B cell (primary cell): ENCODE data around the gene LTBP3. TPM values are rescaled to one million over a fixed set of nuclear protein-coding genes. Genes with fewer than 3 reads are reported as not detected.
A peak's percentile ranks its signal among the peaks of the same experiment; 100 is the strongest.

Experiments used
- ATAC-seq: fragments of 200-7000 bp; cut with Tn5 transposase; one replicate; pipeline ENCODE4 v1.10.0; 2021; ENCODE audit warnings: low read depth, mild to moderate bottlenecking, moderate number of reproducible peaks, moderate library complexity
- CTCF ChIA-PET: fragments of 350-600 bp; sonication (Branson Sonifier 250); formaldehyde crosslinking; loops from one replicate; lab custom pipeline; 2021; ENCODE audit warnings: antibody characterized with exemption, inconsistent platforms; lab: Charles Lee
- POLR2A ChIA-PET: fragments of 350-600 bp; sonication (Branson Sonifier 250); formaldehyde crosslinking; loops from one replicate; lab custom pipeline; 2021; ENCODE audit warnings: antibody characterized with exemption; lab: Charles Lee
- DNase-seq: peaks from one replicate; pipeline ENCODE4 v3.0.0; 2013
- H2AFZ ChIP-seq: 2 replicates; pipeline ENCODE4 v1.6.1; 2012; ENCODE audit warnings: mild to moderate bottlenecking, low read depth, low read length; ENCODE audit not compliant: insufficient read depth, poor library complexity, severe bottlenecking
- H3K27ac ChIP-seq, 2 donors: 1 replicate in 1 of 2; 2 replicates in 1 of 2; pipeline ENCODE4 v1.5.1; 2012 to 2013; ENCODE audit warnings: low read length in 2 of 2, mild to moderate bottlenecking in 2 of 2, moderate library complexity in 1 of 2
- H3K27me3 ChIP-seq, 4 experiments: fragments of 200-600 bp in 1 of 4; sonication (generic) in 1 of 4; replicated peaks in 1 of 4; 1 replicate in 2 of 4; 2 replicates in 2 of 4; pipeline versions ENCODE4 v1.6.1 to v1.7.0; 2013 to 2016; ENCODE audit warnings: low read length in 3 of 4, mild to moderate bottlenecking in 2 of 4, mixed read lengths in 1 of 4, moderate library complexity in 1 of 4; ENCODE audit not compliant: insufficient read depth in 4 of 4, control insufficient read depth in 3 of 4; ENCODE audit errors: control extremely low read depth in 1 of 4
- H3K36me3 ChIP-seq, 2 experiments: replicated peaks in 1 of 2; 1 replicate in 1 of 2; 2 replicates in 1 of 2; pipeline versions ENCODE4 v1.6.1 to v1.7.1; 2013; ENCODE audit warnings: low read length in 1 of 2; ENCODE audit not compliant: insufficient read depth in 2 of 2, control insufficient read depth in 1 of 2; ENCODE audit errors: control extremely low read depth in 1 of 2, extremely low read depth in 1 of 2
- H3K4me1 ChIP-seq, 2 donors: fragments of 200-600 bp in 1 of 2; sonication (generic) in 1 of 2; 1 replicate in 1 of 2; 2 replicates in 1 of 2; pipeline versions ENCODE4 v1.5.1 to v1.6.1; 2013 to 2017; ENCODE audit warnings: low read length in 2 of 2; ENCODE audit not compliant: control insufficient read depth in 2 of 2, insufficient read depth in 2 of 2
- H3K4me2 ChIP-seq: replicated peaks from 2 replicates; pipeline ENCODE3; 2012; ENCODE audit warnings: mild to moderate bottlenecking, low read depth, low read length; ENCODE audit not compliant: poor library complexity, severe bottlenecking
- H3K4me3 ChIP-seq, 5 experiments: fragments of 200-600 bp in 1 of 5; sonication (generic) in 1 of 5; 1 replicate in 3 of 5; 2 replicates in 2 of 5; pipeline versions ENCODE4 v1.5.1 to v1.7.0; 2011 to 2016; ENCODE audit warnings: low read length in 4 of 5, mild to moderate bottlenecking in 4 of 5, low read depth in 2 of 5, control low read depth in 1 of 5, moderate library complexity in 1 of 5; ENCODE audit not compliant: insufficient read depth in 1 of 5; ENCODE audit errors: control extremely low read depth in 1 of 5, extremely low read depth in 1 of 5
- H3K79me2 ChIP-seq: fragments of 200-600 bp; sonication (generic); one replicate; pipeline ENCODE4 v1.6.0; 2016; ENCODE audit warnings: low read length; ENCODE audit not compliant: control insufficient read depth, insufficient read depth
- H3K9ac ChIP-seq: fragments of 200-600 bp; sonication (generic); 2 replicates; pipeline ENCODE4 v1.6.1; 2017; ENCODE audit warnings: mild to moderate bottlenecking, low read length, moderate library complexity
- H3K9me3 ChIP-seq, 3 donors: one replicate each; pipeline versions ENCODE4 v1.6.1 to v1.7.1; 2013; ENCODE audit warnings: low read length in 2 of 3; ENCODE audit not compliant: control insufficient read depth in 2 of 3, insufficient read depth in 1 of 3; ENCODE audit errors: control extremely low read depth in 1 of 3
- H4K20me1 ChIP-seq: 2 replicates; pipeline ENCODE4 v1.6.0; 2012; ENCODE audit warnings: mild to moderate bottlenecking, low read length; ENCODE audit not compliant: insufficient read depth, control insufficient read depth, poor library complexity, severe bottlenecking
- H3K27ac Mint-ChIP-seq: one replicate; pipeline ENCODE4 v1.8.0; 2021; ENCODE audit warnings: mixed read lengths
- H3K27me3 Mint-ChIP-seq: one replicate; pipeline ENCODE4 v1.8.0; 2021; ENCODE audit warnings: mixed read lengths
- H3K4me1 Mint-ChIP-seq: one replicate; pipeline ENCODE4 v1.8.0; 2021; ENCODE audit warnings: mixed read lengths
- H3K4me3 Mint-ChIP-seq: one replicate; pipeline ENCODE4 v1.8.0; 2021; ENCODE audit warnings: mixed read lengths
- H3K9me3 Mint-ChIP-seq: one replicate; pipeline ENCODE4 v1.8.0; 2022; ENCODE audit warnings: mixed read lengths; ENCODE audit not compliant: insufficient read depth
- EZH2 ChIP-seq: IDR thresholded peaks from 2 replicates; pipeline ENCODE4 v1.6.1; 2012; ENCODE audit warnings: borderline replicate concordance, low read depth, mild to moderate bottlenecking, moderate library complexity, low read length; ENCODE audit not compliant: insufficient read depth, poor library complexity, severe bottlenecking
- WGBS: methylation state at CpG from one replicate; pipeline ENCODE4 v1.1.5; 2013; ENCODE audit warnings: missing lambda C conversion rate; ENCODE audit not compliant: insufficient coverage; 5-methylcytosine and 5-hydroxymethylcytosine counted together
- intact Hi-C: fragments of 100-400 bp; cut with micrococcal nuclease; formaldehyde crosslinking; loops from one replicate; pipeline ENCODE4 v1.10.0; 2022
- polyA plus RNA-seq: library from polyadenylated mRNA; depleted of rRNA; stranded (reverse); fragments of >200 nt; gene quantifications from 2 replicates; pipeline ENCODE4 v1.2.3, GENCODE V29; 2012
- total RNA-seq, 2 donors: library from RNA; stranded (reverse); fragments of 120-200 nt in 1 of 2; gene quantifications; 1 replicate in 1 of 2; 2 replicates in 1 of 2; pipeline versions ENCODE4 v1.2.3 to v1.2.4, GENCODE V29; 2013 to 2022
- TF ChIP-seq, protein P1 (sequence below): fragments of 200-600 bp; IDR thresholded peaks from one replicate; pipeline ENCODE4 v1.8.0; 2022; ENCODE audit warnings: antibody characterized with exemption, mild to moderate bottlenecking

Gene LTBP3
- total and polyA plus RNA-seq, 2 donors (not counting 1 experiment from before 2014, with no cell fraction given) = 65.1 to 69.0 TPM

DNA sequence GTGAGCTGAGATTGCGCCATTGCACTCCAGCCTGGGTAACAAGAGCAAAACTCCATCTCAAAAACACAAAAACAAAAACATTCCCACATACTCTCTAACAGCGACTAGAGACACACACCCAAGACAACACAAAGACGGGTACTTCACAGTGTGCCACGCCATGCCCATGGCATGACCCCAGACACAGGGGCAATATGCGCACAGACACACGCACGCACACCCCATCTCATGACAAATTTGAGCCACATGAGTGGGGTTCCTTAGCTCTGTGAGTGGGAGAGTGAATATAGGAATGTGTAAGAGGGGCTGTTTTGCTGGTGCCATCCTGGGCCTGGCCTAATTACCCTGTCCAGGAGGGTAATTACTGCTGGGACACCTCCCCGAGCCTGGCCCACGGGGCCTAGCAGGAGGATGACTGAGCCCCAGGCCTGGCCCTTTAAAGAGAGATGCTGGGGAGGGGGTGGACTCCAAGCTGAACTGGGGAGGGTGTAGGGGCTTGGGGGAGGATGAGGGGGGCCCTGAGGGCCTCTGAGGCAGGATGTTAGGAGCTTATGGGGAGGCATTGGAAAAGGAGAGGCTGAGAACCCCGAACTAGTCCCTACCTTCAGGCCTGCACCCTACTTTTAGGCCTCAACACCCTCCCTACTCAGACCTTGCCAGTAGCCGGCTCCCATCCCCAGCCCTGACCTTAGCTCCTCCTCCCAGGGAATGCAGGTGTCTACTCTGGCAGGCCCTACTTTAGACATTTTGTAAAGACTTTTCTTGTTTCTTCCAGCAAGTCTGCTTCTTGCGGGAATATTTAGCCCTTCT, 1.5 kb downstream of the LTBP3 start:
- H3K4me2 ChIP-seq = peak overlapping the region; percentile 99

More for the DNA sequence above, 1.5 kb downstream of the LTBP3 start:
- Histone ChIP-seq H3K4me1 (peaks cover 25 to 48% of the 10 kb centered on the region in 2 donors), H3K4me3 (peak overlapping the region in 2 of 5 experiments; percentile 21 to 62), H3K27ac (peak overlapping the region; percentile 27), H3K36me3 (no peaks in the 10 kb centered on the region), H2AFZ (peak overlapping the region; percentile 80), H3K27me3 (no peaks in the 10 kb centered on the region), H4K20me1 (no peaks in the 10 kb centered on the region), H3K79me2 (peaks cover 31% of the 10 kb centered on the region), H3K9ac (no peak overlapping the region), H3K9me3 (no peaks in the 10 kb centered on the region)
- no peak for DNase-seq
- Mint-ChIP-seq H3K27ac (peak overlapping the region; percentile 89), H3K9me3 (no peaks in the 10 kb centered on the region), H3K4me1 (peaks cover 43% of the 10 kb centered on the region), H3K4me3 (peak overlapping the region; percentile 81), H3K27me3 (peaks cover 3% of the 10 kb centered on the region)
- ChIA-PET CTCF (interaction anchor here (1.2 to 1.8 kb wide), 3 partner anchors 12 to 16 kb away, joined by 3 to 9 read pairs (median 3); partner anchors contain the start of gene ZNRD2), POLR2A (interaction anchor here (0.7 to 1.1 kb wide), 4 partner anchors 10 to 948 kb away, joined by 3 to 10 read pairs (median 4); no protein-coding TSS in a partner anchor)
- TF ChIP-seq EZH2 = no peak
- TF ChIP-seq, protein P1, sequence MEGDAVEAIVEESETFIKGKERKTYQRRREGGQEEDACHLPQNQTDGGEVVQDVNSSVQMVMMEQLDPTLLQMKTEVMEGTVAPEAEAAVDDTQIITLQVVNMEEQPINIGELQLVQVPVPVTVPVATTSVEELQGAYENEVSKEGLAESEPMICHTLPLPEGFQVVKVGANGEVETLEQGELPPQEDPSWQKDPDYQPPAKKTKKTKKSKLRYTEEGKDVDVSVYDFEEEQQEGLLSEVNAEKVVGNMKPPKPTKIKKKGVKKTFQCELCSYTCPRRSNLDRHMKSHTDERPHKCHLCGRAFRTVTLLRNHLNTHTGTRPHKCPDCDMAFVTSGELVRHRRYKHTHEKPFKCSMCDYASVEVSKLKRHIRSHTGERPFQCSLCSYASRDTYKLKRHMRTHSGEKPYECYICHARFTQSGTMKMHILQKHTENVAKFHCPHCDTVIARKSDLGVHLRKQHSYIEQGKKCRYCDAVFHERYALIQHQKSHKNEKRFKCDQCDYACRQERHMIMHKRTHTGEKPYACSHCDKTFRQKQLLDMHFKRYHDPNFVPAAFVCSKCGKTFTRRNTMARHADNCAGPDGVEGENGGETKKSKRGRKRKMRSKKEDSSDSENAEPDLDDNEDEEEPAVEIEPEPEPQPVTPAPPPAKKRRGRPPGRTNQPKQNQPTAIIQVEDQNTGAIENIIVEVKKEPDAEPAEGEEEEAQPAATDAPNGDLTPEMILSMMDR = no peak
- no peak for ATAC-seq
- intact Hi-C loops = no loop called here
- WGBS = 88% methylated on average over 6 of the region's 12 CpGs
